Right renal cortex interstitium (tissue), 3 donors: ENCODE data around the gene FHOD3. TPM values are rescaled to one million over a fixed set of nuclear protein-coding genes. Genes with fewer than 3 reads are reported as not detected.

Experiments
- DNase-seq, 3 donors: peaks; one replicate each; pipeline ENCODE4 v3.0.0-alpha.2; 2013; ENCODE audit warnings: low read depth in 3 of 3, low spot score in 2 of 3
- polyA plus RNA-seq, 3 donors: library from polyadenylated mRNA; unstranded; fragments of 120-200 nt; gene quantifications; one replicate each; pipeline ENCODE4 v1.2.1, GENCODE V29; 2013; ENCODE audit not compliant: insufficient read length in 3 of 3

The FHOD3 gene
- polyA plus RNA-seq, 3 donors = 39.8 to 45.6 (median 40.1) TPM

GRCh38 chr18:36640021-36640952, 342.8 kb downstream of the FHOD3 start:
- peak; percentile 44 to 57 (median 52) for DNase-seq

DNA sequence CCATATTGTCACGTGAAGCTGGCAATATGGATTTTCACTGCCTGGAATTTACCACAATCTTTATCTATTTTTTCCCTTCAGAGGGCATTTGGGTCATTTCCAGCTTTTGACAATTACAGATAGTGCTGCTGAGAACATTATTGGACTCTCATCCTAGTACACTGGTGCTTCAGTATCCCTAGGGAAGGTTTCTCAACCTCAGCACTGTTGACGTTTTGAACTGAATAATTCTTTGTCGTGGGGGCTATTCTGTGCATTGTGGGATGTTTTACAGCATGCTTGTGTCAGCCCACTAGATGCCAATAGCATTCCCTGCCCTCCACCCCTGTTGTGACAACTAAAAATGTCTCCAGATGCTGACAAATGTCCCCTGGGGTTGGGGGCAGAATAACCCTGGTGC, 345.5 kb downstream of the FHOD3 start:
- no peak for DNase-seq

DNA sequence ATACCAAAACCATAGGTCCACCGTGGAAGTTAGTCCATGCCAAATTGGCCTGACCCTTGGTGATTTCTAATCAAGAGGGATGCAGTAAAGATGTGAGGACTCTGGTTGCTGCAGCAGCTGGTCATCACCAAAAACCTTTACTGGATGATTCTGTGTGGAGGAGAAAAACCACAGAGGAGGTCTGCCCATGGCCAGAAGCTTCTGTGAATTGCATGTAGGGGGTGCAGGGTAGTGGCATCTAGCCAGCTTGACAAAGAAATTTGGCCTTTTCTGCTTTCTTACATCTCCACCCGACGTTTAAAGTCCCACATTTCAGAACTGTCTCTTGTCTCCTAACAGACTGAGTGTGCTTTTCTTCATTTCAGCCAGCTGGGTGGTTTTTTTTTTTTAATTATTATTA, 351.3 kb downstream of the FHOD3 start:
- no peak for DNase-seq

DNA sequence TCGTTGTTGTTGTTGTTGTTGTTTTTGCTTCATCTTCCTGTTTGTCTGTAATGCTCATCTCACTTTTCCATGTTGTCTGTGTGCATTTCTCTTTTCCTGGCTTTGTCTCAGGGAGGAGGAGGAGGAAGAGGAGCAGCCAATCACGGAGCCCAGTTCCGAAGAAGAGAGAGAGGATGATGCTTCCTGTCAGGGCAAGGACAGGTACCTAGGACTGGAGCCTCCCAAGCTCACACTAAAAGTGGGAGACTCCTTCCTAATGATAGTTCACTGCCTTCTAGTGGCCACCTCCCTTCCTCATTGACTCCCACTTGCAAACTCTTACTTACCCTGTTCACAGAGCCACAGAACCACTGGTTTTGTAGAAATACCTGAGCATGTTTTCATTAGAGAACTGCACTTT, 351.7 kb downstream of the FHOD3 start:
- DNase-seq = no peak

DNA sequence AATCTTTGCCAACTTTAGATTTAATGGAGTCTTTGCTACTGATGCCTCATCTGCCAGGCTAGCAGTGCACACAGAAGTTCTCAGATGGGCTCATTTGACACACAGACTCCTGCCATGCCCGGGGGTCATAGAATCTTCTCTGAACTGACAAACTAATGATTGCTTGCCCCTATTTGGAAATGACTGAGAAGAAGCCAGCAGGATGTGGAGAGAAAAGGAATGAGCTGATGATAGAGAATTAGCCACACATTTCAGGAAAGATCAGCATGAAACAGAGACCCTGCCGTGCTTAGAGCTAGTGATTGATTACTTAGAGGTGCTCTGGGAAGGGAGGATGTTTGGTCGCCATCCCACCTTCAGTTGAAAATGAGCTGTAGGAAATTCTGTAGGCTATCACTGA, 352.8 kb downstream of the FHOD3 start:
- no peak for DNase-seq

DNA sequence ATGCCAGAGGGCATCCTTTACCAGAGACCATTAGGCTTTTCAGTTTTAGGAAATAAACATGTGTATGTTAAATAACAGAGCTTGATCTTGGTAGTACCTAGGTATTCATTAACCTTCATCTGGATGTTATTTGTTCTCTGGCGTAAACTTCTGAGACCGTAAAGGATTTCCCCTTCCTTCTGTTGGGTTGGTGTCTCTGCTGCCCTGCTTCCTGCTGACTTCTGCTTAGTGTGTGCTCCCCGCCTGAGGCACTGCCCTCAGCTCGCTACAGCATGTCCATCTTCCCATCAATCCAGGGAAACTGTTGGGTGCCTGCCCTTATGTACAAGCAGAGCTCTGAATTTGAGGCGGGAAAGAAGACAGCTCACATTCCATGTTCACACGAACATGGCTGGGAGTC, 353.4 kb downstream of the FHOD3 start:
- no peak for DNase-seq

DNA sequence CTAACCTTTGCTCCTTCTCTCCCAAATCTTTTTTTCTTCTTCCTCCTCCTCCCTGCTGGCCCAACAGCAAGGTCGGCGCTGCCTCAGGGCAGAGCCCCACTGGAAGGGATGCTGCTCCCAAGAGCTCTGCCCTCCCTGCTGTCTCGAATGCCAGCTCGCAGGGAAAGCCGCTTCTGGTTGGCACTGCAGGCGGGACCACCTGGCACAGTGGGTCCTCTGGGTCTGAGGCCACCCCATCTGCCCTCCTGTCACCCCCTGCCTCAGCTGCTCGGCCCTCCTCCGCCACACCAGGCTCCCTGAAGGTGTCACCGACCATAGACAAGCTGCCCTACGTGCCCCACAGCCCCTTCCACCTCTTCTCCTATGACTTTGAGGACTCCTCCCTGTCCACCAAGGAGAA, 355.0 kb downstream of the FHOD3 start:
- no peak for DNase-seq

GRCh38 chr18:36653141-36653869, 355.8 kb downstream of the FHOD3 start:
- DNase-seq = no peak

GRCh38 chr18:36653870-36654269, 356.4 kb downstream of the FHOD3 start:
- no peak for DNase-seq

- no peak for DNase-seq
These were observed 357.6 kb downstream of the FHOD3 start for GRCh38 chr18:36655074-36655473.

GRCh38 chr18:36655930-36656329, 358.4 kb downstream of the FHOD3 start:
- no peak for DNase-seq

- no peak for DNase-seq
These were observed 361.1 kb downstream of the FHOD3 start for GRCh38 chr18:36658611-36659010.

DNA sequence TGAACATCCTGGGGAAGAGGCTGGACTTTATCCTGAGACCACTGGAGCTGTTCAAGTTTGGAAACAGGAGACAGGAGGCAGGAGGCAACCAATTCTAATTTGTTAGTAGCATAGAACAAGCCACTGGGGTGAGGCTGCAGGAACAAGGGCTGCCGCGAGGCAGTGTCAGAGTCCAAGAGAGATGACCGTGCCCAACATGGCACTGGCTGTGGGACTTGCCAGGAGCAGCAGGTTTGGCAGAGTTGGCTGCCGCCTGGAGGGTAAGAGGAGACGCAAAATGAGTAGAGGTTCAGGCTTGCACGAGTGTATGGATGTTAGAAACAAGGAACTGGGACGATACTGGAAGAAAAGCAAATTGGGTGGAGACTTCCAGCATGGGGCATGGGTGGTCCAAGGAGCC, 362.8 kb downstream of the FHOD3 start:
- DNase-seq = no peak

- no peak for DNase-seq
These were observed 364.5 kb downstream of the FHOD3 start for GRCh38 chr18:36661999-36662398.

GRCh38 chr18:36663312-36663711, 365.8 kb downstream of the FHOD3 start:
- DNase-seq = no peak

- DNase-seq = no peak
These were observed 368.4 kb downstream of the FHOD3 start for GRCh38 chr18:36665952-36666351.

GRCh38 chr18:36667811-36668210, 370.3 kb downstream of the FHOD3 start:
- no peak for DNase-seq

GRCh38 chr18:36668349-36668748, 370.8 kb downstream of the FHOD3 start:
- DNase-seq = no peak

DNA sequence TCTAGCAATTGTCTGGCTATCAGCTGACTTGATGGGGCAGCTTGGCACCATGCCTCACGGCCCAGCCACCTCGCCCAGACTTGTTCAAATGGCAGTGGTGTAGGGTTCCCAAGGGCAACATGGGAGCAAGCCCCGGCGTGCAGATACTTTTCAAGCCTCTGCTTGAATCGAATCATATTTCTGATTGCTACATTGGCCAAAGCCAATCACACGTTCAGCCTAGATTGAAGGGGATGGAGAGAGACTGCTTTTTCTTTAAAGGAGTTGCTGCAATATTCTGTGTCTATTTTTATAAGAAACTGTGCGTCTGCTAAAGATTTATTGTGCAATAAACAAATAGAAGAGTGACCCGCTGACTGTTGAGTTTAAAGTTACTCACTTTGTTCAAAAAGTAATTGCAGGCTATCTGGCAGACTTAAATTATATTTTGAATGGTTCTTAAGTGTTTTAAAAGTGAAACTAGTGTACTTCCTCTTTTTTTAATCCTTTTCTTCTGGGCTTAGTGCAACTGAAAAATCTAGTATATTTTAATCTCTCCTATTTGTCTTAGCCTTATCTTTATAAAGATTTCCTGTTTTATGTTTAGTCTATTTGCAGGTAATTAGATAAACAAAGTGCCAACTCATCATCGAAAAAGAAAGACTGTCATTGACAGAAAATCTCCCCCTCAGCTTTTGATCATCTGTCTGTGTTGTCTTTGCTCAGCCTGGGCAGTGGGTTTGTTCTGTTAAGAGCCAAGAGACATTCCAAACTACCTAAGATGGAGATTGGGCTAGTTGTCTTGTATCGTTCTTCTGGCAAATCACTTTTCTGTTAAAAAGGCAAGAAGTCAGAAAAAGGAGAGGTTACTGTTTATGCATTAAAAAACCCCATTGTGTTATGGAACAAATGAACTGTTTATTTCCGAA, 375.2 kb downstream of the FHOD3 start:
- peak in 2 of 3 donors; percentile 29 to 39 for DNase-seq

DNA sequence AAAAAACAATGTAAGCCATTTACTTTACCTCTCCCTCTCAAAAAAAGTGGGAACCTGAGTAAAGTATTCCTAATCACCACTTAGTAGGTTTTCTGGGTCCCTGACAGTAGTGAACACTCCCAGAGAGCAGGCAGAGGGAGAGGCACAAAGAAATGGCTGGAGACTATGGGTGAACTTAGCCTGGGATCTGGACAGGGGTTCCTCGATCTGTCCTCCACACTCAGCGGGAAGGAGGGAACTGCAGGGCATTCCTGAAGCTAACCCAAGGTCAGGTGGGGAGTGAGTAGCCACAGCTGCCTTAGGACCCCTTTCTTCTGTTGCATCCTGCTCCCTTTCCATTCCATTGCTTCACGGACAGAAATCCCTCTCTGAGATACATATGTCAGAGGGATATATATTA, 375.9 kb downstream of the FHOD3 start:
- no peak for DNase-seq

GRCh38 chr18:36675076-36675475, 377.6 kb downstream of the FHOD3 start:
- no peak for DNase-seq
